Uterus (tissue), 4 donors: ENCODE measurements around the gene CRIM1. TPM values are rescaled to one million over a fixed set of nuclear protein-coding genes. Genes with fewer than 3 reads are reported as not detected.

Experiments
- DNase-seq, 2 donors: peaks; one replicate each; pipeline ENCODE4 v3.0.0-alpha.2; 2019 to 2020
- H3K27ac ChIP-seq, 2 donors: fragments of 200-600 bp; sonication (generic); 1 replicate in 1 of 2; 2 replicates in 1 of 2; pipeline ENCODE4 v1.5.1; 2016 to 2018
- H3K27me3 ChIP-seq, 2 donors: fragments of 200-600 bp; sonication (generic); one replicate each; pipeline ENCODE4 v1.5.1; 2018 to 2019; ENCODE audit warnings: control low read depth in 1 of 2
- H3K36me3 ChIP-seq, 2 donors: fragments of 200-600 bp; sonication (generic); one replicate each; pipeline ENCODE4 v1.5.1; 2019; ENCODE audit warnings: control low read depth in 1 of 2
- H3K4me1 ChIP-seq, 2 donors: fragments of 200-600 bp; sonication (generic); one replicate each; pipeline ENCODE4 v1.5.1; 2018 to 2019; ENCODE audit warnings: control low read depth in 1 of 2
- H3K4me3 ChIP-seq, 2 donors: fragments of 200-600 bp; sonication (generic); 1 replicate in 1 of 2; 2 replicates in 1 of 2; pipeline ENCODE4 v1.5.1; 2018 to 2019; ENCODE audit warnings: mild to moderate bottlenecking in 1 of 2
- H3K9me3 ChIP-seq, 2 donors: fragments of 200-600 bp; sonication (generic); one replicate each; pipeline ENCODE4 v1.5.1; 2019; ENCODE audit warnings: control low read depth in 1 of 2
- POLR2A ChIP-seq, 2 donors: fragments of 450-650 bp; IDR thresholded peaks; one replicate each; pipeline ENCODE4 v1.6.1; 2016; ENCODE audit warnings: antibody characterized with exemption in 2 of 2, mild to moderate bottlenecking in 1 of 2, moderate library complexity in 1 of 2
- intact Hi-C: fragments of 100-400 bp; cut with DNase I; formaldehyde crosslinking; loops from one replicate; pipeline ENCODE4 v1.15.1; 2023; ENCODE audit warnings: low total_unique reads
- total RNA-seq, 4 donors: library from RNA; depleted of rRNA in 3 of 4; stranded (reverse); fragments of >200 nt in 3 of 4; gene quantifications; one replicate each; pipeline versions ENCODE4 v1.1.0 to v1.2.4, GENCODE V29; 2014 to 2023
- TF ChIP-seq, protein P1 (sequence below), 4 experiments: fragments of 200-600 bp in 2 of 4; fragments of 450-650 bp in 2 of 4; sonication (generic) in 2 of 4; IDR thresholded peaks; one replicate each; pipeline ENCODE4 v1.5.1; 2016 to 2019; ENCODE audit warnings: antibody characterized with exemption in 4 of 4, mild to moderate bottlenecking in 2 of 4, moderate library complexity in 1 of 4
- donor health status: DM: yes; HTN: yes; CAD: no.

CRIM1 gene
- total RNA-seq, 4 donors from 2014 or later, result 51.2 to 168 (median 66.6) TPM

DNA sequence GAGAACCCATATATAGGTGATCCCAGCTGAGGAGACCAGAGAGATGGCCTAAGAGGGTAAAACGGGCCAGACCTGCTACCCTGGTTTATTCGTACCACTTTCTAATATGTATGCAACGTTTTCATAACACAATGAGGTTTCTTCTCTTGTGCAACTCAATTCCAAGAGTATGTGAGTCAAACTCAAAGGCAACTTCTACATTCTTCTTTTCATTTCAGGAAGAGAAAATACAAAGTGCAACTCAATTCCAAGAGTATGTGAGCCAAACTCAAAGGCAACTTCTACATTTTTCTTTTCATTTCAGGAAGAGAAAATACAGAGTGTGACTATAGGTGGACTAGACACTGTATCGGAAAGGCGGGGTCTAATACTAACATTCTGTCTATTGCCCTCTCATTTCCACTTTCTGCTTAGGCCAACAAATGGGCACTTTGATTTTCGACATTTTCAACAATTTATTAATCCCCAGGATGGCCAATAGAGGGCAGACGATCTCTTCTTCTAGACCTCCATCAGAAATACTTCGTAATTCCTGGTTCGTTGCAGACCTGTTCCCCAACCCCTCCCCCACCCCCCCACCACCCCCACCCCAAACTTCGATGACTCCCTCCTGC lies 3.7 kb upstream of the CRIM1 start:
- H3K36me3 ChIP-seq, result no peaks in the 10 kb centered on the region
- TF ChIP-seq, protein P1, sequence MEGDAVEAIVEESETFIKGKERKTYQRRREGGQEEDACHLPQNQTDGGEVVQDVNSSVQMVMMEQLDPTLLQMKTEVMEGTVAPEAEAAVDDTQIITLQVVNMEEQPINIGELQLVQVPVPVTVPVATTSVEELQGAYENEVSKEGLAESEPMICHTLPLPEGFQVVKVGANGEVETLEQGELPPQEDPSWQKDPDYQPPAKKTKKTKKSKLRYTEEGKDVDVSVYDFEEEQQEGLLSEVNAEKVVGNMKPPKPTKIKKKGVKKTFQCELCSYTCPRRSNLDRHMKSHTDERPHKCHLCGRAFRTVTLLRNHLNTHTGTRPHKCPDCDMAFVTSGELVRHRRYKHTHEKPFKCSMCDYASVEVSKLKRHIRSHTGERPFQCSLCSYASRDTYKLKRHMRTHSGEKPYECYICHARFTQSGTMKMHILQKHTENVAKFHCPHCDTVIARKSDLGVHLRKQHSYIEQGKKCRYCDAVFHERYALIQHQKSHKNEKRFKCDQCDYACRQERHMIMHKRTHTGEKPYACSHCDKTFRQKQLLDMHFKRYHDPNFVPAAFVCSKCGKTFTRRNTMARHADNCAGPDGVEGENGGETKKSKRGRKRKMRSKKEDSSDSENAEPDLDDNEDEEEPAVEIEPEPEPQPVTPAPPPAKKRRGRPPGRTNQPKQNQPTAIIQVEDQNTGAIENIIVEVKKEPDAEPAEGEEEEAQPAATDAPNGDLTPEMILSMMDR (IDR thresholded peaks at IDR 0.05), result peak; percentile 65 to 79 (median 71)
- no peak for TF ChIP-seq POLR2A (IDR thresholded peaks at IDR 0.05)
- H3K27me3 ChIP-seq, result no peaks in the 10 kb centered on the region
- DNase-seq, result no peak
- no peak overlapping the region for H3K27ac ChIP-seq
- H3K4me3 ChIP-seq, result no peak overlapping the region
- H3K4me1 ChIP-seq, result no peaks in the 10 kb centered on the region
- intact Hi-C loops, result loop anchor here (10.0 kb wide), 2 partner anchors 93 to 1813 kb away; no protein-coding TSS in a partner anchor
- no peaks in the 10 kb centered on the region for H3K9me3 ChIP-seq

DNA sequence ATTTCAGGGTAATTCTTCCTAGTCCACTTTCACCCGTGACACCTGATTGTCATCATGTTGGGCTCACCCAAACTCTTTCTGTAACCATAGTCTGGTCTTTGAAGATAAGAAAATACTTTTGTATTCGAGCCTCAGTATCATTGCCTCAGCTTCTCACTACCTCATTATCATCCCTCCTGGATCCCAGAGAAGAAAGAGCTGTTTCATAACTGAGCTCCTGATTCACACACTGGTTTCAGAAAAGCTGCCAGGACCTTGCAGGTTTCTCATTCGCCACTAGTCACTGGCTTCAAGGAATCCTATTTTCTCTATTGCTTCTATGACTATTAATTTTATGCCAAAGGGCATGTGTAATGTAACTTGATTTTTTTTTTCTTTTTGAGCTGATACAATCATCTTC lies 2.9 kb upstream of the CRIM1 start:
- Histone ChIP-seq H3K27me3 (no peaks in the 10 kb centered on the region), H3K9me3 (no peaks in the 10 kb centered on the region), H3K4me1 (no peaks in the 10 kb centered on the region), H3K27ac (peak overlapping the region in 1 of 2 donors; percentile 28), H3K36me3 (no peaks in the 10 kb centered on the region), H3K4me3 (no peak overlapping the region)
- DNase-seq, result no peak
- TF ChIP-seq POLR2A (IDR thresholded peaks at IDR 0.05), result no peak
- TF ChIP-seq, protein P1 (IDR thresholded peaks at IDR 0.05), result no peak
- intact Hi-C loops, result loop anchor here (10.0 kb wide), 2 partner anchors 92 to 1812 kb away; no protein-coding TSS in a partner anchor

GRCh38 chr2:36354811-36355150 lies 797 bp upstream of the CRIM1 start:
- intact Hi-C loops, result loop anchor here (10.0 kb wide), 2 partner anchors 90 to 1810 kb away; no protein-coding TSS in a partner anchor
- H3K27ac ChIP-seq, result peak overlapping the region; percentile 93 to 96

DNA sequence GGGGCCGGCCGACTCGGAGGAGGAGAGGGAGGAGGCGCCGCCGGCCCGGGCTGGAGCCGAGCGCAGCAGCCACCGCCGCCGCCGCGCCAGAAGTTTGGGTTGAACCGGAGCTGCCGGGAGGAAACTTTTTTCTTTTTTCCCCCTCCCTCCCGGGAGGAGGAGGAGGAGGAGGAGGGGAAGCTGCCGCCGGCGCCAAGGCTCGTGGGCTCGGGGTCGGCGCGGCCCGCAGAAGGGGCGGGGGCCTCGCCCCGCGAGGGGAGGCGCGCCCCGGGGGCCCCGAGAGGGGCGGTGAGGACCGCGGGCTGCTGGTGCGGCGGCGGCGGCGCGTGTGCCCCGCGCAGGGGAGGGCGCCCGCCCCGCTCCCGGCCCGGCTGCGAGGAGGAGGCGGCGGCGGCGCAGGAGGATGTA lies 316 bp downstream of the CRIM1 start:
- TF ChIP-seq, protein P1 (IDR thresholded peaks at IDR 0.05), result no peak
- TF ChIP-seq POLR2A (IDR thresholded peaks at IDR 0.05), result no peak
- peak overlapping the region; percentile 62 to 87 for H3K4me3 ChIP-seq
- H3K27me3 ChIP-seq, result no peaks in the 10 kb centered on the region
- no peak for DNase-seq
- peaks cover 0 to 10% of the 10 kb centered on the region in 2 donors for H3K4me1 ChIP-seq
- intact Hi-C loops, result loop anchor here (10.0 kb wide), 2 partner anchors 89 to 1809 kb away; no protein-coding TSS in a partner anchor
- H3K27ac ChIP-seq, result peak overlapping the region; percentile 93 to 96
- no peaks in the 10 kb centered on the region for H3K36me3 ChIP-seq
- no peaks in the 10 kb centered on the region for H3K9me3 ChIP-seq

More at GRCh38 chr2:36354811-36355150, 797 bp upstream of the CRIM1 start:
- Histone ChIP-seq H3K9me3 (no peaks in the 10 kb centered on the region), H3K27me3 (no peaks in the 10 kb centered on the region), H3K4me1 (peaks cover 0 to 7% of the 10 kb centered on the region in 2 donors), H3K4me3 (peak overlapping the region; percentile 62 to 87), H3K36me3 (no peaks in the 10 kb centered on the region)
- TF ChIP-seq POLR2A (IDR thresholded peaks at IDR 0.05), result no peak
- TF ChIP-seq, protein P1 (IDR thresholded peaks at IDR 0.05), result no peak
- no peak for DNase-seq

- Histone ChIP-seq H3K4me3 (peak overlapping the region; percentile 62 to 87), H3K27ac (peak overlapping the region; percentile 93 to 96), H3K36me3 (no peaks in the 10 kb centered on the region), H3K27me3 (no peaks in the 10 kb centered on the region), H3K4me1 (peaks cover 0 to 10% of the 10 kb centered on the region in 2 donors), H3K9me3 (no peaks in the 10 kb centered on the region)
- TF ChIP-seq POLR2A (IDR thresholded peaks at IDR 0.05), result no peak
- TF ChIP-seq, protein P1 (IDR thresholded peaks at IDR 0.05), result no peak
- DNase-seq, result peak; percentile 44 to 53
- intact Hi-C loops, result loop anchor here (10.0 kb wide), 2 partner anchors 88 to 1808 kb away; no protein-coding TSS in a partner anchor
Observed at GRCh38 chr2:36356298-36356989, 866 bp downstream of the CRIM1 start.
